GM12872 (cell line): ENCODE data around the gene GATB.

Source experiments
- TF ChIP-seq, protein P1 (sequence below): IDR thresholded peaks from 3 replicates; pipeline ENCODE4 v1.5.1; 2011; ENCODE audit warnings: low read depth, mild to moderate bottlenecking, low read length, moderate library complexity; ENCODE audit not compliant: insufficient read depth

Gene GATB

DNA sequence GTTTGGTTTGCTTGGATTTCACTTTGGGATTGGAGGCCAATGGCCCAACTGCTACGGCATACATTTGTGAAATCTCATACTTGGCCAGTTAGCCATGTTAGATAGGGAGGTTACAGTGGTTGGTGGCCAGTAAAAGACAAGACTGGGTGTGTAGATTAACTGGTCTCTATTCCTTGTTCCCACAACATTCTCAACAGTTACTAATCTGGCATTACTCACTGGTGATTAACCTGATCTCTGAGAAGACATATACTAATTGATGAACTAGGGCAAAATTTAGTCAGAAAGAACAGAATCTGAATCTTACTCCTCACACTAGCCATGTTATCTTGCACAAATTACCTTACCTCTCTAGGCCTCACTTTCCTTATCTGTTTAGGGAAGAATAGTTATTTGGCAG lies 33.4 kb downstream of the GATB start:
- TF ChIP-seq, protein P1, sequence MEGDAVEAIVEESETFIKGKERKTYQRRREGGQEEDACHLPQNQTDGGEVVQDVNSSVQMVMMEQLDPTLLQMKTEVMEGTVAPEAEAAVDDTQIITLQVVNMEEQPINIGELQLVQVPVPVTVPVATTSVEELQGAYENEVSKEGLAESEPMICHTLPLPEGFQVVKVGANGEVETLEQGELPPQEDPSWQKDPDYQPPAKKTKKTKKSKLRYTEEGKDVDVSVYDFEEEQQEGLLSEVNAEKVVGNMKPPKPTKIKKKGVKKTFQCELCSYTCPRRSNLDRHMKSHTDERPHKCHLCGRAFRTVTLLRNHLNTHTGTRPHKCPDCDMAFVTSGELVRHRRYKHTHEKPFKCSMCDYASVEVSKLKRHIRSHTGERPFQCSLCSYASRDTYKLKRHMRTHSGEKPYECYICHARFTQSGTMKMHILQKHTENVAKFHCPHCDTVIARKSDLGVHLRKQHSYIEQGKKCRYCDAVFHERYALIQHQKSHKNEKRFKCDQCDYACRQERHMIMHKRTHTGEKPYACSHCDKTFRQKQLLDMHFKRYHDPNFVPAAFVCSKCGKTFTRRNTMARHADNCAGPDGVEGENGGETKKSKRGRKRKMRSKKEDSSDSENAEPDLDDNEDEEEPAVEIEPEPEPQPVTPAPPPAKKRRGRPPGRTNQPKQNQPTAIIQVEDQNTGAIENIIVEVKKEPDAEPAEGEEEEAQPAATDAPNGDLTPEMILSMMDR, result no peak

DNA sequence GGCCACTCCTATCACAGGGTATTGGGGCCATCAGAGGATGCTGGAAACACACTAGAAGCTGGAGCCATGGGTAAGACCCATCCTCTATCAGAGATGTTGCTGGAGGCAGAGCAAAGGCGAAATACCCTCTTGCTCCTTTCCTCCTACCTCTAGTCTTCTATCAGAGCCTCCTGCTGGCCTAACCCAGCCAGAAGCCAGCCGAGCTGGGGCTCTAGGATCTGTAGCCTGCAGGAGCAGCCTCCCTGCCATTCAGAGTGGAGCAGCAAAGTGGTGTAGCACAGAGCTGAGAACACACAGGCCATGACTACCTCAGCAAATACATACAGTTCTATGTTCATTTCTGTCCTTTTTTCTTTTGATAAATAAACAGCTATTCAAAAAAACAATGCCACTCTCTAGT lies 35.7 kb downstream of the GATB start:
- TF ChIP-seq, protein P1, result no peak

DNA sequence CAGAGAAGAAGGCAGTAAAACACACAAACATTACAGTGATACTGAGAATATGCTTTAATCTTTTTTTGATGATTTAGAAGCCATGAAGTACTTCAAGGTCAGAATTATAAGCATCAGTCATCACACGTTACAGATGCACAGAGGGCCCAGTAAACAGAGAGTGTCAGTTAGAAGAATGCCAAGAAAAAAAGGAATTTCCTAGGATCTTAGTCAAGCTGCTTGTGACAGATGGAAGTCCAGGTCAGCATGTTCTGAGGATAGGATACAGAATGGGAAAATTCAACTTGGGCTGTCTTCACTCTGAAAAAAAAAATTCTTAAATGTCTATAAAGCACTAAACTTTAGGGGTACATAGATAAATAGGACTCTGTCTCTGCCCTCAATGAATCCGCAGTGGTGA lies 38.9 kb downstream of the GATB start:
- TF ChIP-seq, protein P1, result no peak

DNA sequence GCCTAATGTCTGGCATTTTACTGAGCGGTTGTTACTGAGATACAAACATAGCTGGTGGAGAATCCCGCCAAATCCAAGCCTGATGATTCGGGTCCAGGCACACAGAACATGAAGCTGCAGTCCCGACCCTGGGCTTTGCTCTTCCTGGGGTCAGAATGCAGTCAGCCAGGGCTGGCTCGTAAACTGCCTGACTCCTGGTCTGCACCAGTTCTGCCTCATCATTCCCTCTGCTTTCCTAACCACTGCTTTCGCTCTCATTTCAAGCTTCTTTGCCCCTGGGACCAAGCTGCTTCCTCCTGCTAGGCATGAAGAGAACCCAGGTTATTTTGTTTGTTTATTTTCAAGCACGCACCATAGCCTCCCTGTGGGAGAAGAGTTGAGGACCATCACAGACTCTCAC lies 39.3 kb downstream of the GATB start:
- TF ChIP-seq, protein P1, result no peak

DNA sequence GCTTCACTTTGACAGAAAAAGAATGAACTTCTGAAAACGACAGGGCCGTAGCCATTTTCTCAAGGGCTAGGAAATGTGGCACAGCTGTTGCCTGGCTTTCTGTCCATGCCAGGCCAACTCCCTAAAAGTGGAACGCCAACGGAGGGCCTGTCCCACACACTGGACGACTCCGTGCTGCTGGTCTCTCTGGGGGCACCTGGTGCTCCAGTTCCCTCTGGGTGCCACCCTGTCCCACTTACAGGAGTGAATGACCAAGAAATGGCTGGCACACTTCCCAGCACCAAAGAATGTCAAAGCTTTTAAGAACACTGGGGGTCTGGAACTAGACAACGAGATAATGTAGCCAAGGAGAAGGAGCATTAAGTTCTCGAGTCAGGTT lies 40.9 kb downstream of the GATB start:
- TF ChIP-seq, protein P1, result no peak

DNA sequence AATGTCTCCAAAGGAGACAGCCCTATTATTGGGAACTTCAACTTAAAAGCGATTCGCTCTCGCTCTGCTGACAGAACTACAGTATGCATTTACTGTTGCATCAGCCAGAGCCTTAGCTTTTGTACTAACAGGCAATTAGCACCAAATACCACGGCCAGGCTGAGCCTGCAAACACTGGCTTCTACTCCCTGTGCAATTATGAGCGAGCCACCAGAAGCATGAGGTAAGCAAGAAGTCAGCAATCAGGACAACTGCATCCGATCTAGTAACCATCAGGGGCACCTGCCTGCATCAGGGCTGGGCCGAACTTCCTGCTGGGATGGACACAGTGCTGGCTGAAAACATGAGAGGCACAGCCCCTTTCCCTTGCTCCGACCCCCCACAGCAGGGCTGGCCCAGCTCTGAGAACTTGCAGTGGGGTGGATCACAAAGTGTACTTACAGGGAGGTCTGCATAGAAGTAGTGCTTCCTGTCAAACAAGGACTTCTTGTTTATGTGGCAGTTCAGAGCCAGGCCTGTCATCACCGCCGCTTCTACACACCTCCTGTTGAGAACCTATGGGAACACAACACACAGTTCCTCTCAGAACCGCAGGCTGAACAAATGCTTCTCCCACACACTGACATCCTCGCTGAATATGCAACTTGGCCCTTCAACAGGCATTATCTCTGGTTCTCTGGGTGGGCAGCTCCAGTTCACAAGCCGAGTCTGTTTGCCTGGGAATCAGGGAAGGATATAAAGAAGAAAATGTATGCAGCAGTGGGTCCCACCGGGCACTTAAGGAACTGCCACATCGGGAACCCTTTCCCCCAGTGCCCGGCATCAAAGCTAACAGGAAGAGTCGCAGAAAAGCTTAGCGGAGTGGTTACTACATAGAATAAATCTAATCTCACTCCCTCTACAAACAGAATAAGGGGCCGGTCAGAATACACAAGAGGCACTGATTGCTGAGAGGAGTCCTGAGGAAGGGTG lies 41.5 kb downstream of the GATB start:
- TF ChIP-seq, protein P1, result no peak

DNA sequence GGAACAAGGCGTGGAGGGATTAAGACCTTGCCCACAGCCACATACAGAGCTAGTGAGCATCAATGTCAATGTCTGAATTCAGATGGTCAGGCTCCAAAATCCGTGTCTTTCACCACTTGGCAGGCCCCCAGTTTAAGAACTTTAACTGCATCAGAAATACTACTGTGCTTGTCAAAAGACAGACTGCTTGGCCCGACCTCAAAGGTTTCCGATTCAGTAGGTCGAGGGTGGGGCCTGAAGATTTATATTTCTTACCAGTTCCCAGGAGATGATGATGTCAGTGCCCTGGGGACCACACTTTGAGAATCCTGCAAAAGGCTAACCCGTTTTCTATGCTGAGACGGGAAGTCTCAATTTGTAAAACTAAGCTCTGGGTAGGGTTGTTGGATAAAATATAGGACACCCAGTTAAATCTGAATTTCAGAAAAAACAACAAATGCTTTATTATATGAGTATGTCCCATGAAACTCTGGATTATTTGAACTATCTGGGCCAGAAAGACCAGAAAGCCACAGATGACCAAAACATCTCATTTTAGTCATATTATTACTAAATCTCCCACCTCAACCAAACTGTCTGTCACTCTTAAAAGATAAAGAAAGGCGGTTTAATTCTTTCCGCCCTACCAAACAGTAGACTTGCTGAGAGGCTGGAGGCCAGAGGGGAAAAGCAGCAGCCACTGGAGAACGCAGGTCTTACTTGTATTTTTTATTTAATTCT lies 42.7 kb downstream of the GATB start:
- TF ChIP-seq, protein P1, result no peak
